ENCODE results near the gene DTNA. TPM values are rescaled to one million over a fixed set of nuclear protein-coding genes. Genes with fewer than 3 reads are reported as not detected.
A peak's percentile ranks its signal among the peaks of the same experiment; 100 is the strongest.

DTNA gene
- total RNA-seq, 2 experiments from 2014 or later: 0.33 TPM; not detected in 1

DNA sequence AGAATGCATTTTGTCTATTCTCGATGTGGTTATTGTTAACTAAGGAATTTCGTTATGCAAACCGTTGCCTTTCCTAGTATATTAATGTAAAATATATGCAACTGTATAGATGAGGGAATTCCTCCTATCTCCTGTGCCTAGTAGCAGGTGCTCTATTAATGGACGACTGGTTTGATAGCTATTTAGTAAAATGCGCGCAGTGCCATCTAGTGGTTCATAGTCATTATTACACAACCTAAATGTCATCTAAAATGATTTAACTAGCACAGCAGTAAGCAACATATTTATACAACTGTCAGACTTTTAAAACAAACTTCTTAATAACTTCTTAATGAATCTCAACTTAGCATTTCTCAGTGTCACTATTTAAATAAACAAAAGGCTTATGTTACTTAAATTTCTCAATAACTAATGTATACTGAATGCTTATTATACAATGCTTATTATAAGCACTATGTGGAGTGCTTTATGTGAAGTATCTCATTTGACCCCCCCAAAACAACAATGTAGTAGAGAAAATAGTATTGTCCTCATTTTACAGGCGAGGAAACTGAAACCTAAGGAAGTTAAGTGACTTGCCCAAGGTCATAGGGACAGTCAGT is 77.9 kb downstream of the DTNA start:
- H3K4me3 Mint-ChIP-seq: no peak overlapping the region
- H3K27me3 Mint-ChIP-seq: no peaks in the 10 kb centered on the region
- ChIA-PET POLR2A (no interaction called here), CTCF (interaction anchor here (0.6 to 4.1 kb wide), 6 partner anchors 10 to 665 kb away, joined by 3 to 34 read pairs (median 5); no protein-coding TSS in a partner anchor)
- H3K27ac Mint-ChIP-seq: no peak overlapping the region
- no peaks in the 10 kb centered on the region for H3K36me3 Mint-ChIP-seq (ENCODE audit: low read depth)
- no peaks in the 10 kb centered on the region for H3K4me1 Mint-ChIP-seq
- H3K9me3 Mint-ChIP-seq: no peaks in the 10 kb centered on the region
- peak; percentile 27 for DNase-seq

DNA sequence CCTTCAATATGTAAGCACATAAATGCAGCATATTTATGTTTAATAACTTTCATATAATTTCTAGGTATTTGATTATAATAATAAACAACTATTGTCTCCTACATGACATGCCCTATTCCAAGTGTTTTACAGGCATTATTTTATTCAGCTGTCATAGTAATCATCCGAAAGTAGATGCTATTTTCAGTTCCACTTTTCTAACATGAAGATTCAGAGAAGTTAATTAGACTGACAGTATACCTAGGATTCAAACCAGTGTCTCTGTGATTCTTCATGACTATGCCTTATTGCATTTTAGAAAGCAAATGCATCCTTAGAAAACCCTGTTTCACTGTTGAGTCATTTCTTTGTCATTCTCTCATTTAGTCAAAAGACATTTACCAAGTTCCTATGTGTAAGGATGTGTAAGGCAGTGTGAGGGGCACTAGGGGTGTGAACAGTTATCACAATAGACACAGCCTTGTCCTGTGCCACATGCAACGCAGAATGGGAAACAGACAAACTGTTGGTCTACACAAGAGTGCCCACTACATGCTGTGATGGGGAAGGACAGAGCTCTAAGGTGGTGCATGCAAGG is 79.8 kb downstream of the DTNA start:
- Mint-ChIP-seq H3K27ac (no peak overlapping the region), H3K36me3 (ENCODE audit: low read depth) (no peaks in the 10 kb centered on the region), H3K27me3 (no peaks in the 10 kb centered on the region), H3K9me3 (no peaks in the 10 kb centered on the region), H3K4me3 (no peak overlapping the region), H3K4me1 (no peaks in the 10 kb centered on the region)
- POLR2A ChIA-PET: interaction anchor here (0.7 kb wide), 1 partner anchor 22 kb away, joined by 3 read pairs; no protein-coding TSS in a partner anchor
- no peak for DNase-seq
- CTCF ChIA-PET: no interaction called here

DNA sequence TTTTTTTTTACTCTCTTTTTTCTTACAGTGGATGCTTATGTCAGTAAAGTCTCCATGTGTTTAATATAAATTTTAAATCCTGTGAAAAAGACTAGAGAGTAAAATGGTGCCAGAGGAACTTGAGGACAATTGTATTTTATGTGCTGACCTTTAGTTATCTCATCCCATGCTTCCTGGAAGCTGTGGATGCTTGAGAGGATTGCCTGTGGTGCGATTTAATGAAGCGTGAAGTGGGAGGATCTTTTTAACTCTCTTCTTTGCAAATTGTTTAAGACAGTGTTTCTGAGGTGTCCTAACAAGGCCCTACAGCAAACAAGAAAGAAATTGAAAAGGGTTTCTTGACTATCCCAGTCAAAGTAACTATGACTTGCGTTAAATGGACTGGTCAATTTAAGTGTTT is 84.2 kb downstream of the DTNA start:
- H3K9me3 Mint-ChIP-seq: no peaks in the 10 kb centered on the region
- no peaks in the 10 kb centered on the region for H3K27me3 Mint-ChIP-seq
- H3K27ac Mint-ChIP-seq: no peak overlapping the region
- POLR2A ChIA-PET: no interaction called here
- H3K4me1 Mint-ChIP-seq: no peaks in the 10 kb centered on the region
- DNase-seq: no peak
- no peak overlapping the region for H3K4me3 Mint-ChIP-seq
- CTCF ChIA-PET: no interaction called here
- no peaks in the 10 kb centered on the region for H3K36me3 Mint-ChIP-seq (ENCODE audit: low read depth)

DNA sequence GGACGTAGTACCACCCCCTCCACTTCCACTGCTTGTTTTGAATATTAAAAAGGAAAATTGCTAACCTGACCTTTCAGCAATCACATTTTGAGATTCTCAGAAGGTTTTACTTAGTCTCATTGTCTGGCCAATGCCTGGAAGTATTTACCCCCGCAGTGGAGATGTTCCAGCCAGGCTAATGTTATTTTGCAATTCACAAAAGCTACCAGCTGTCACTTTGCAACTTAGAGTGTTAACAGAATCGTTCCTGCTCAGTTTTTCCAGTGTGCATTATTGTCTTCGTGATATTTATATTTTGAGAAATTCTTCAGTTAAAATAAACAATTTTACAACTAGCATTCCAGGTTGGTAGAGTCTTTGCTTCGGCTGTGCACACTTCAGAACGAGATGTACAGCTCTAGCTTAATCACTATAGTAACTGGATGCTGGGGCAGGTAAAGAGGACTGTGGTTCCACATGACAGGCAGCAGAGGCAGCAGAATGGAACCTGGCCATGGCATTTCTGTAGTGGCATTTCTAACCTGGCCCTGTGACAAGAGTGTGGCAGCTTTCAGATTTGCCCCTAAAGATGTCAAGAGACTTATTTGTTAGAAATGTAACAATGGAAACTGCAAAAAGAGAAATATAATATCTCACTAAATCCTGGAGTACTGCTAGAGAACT is 85.1 kb downstream of the DTNA start:
- no peaks in the 10 kb centered on the region for H3K27me3 Mint-ChIP-seq
- no peaks in the 10 kb centered on the region for H3K4me1 Mint-ChIP-seq
- no peak for DNase-seq
- no peak overlapping the region for H3K4me3 Mint-ChIP-seq
- H3K27ac Mint-ChIP-seq: no peak overlapping the region
- no peaks in the 10 kb centered on the region for H3K9me3 Mint-ChIP-seq
- no peaks in the 10 kb centered on the region for H3K36me3 Mint-ChIP-seq (ENCODE audit: low read depth)
- ChIA-PET CTCF (no interaction called here), POLR2A (no interaction called here)

DNA sequence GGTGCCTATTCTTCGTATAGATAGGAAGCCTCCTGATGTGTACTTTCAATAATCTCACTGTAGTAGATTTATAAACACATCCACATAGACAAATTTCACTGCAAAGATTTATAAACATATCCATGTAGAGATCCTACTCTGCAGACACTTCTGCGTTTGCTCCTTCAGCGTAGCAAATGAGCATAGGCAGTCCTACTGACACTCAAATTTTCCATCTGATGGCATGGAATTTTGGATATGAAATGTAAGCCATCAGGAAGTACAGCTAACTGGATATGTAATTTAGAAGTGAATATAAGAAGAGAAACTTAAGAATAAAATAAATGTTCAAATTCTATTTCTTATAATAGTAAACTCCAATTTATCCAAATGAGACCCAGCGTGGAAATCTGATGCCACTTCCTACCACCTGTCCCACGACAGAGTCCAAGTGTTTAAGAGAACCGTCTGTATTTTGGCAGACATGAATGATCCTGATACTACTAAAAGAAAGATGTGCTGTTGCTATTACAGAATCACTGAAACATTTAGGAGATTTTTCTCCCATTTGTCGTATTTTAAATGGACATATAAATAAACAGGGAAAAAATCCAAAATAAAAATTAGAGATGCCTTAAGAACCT is 86.0 kb downstream of the DTNA start:
- Mint-ChIP-seq H3K4me3 (no peak overlapping the region), H3K9me3 (no peaks in the 10 kb centered on the region), H3K4me1 (no peaks in the 10 kb centered on the region), H3K27me3 (no peaks in the 10 kb centered on the region), H3K27ac (no peak overlapping the region), H3K36me3 (ENCODE audit: low read depth) (no peaks in the 10 kb centered on the region)
- no peak for DNase-seq
- ChIA-PET CTCF (no interaction called here), POLR2A (no interaction called here)

DNA sequence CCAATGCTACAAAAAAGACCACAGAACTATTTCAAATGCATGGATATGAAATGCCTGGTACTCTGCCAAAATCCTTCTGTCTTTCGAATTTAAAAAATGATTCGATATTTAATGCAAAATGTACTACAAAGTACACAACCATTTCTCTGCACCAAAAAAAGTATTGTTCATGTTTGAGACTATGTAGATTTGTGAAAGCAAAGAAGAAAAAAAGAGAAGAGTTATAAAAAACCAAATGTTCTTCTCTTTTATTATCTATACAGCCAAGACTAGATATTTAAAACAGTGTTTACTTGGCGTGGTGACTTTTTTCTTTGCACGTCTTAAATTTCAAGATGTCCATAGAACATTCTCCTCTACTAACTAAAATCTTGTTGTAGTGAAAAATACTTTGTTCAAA is 89.2 kb downstream of the DTNA start:
- H3K27ac Mint-ChIP-seq: no peak overlapping the region
- H3K4me3 Mint-ChIP-seq: no peak overlapping the region
- POLR2A ChIA-PET: no interaction called here
- no peaks in the 10 kb centered on the region for H3K4me1 Mint-ChIP-seq
- peaks cover 3% of the 10 kb centered on the region for H3K27me3 Mint-ChIP-seq
- no peaks in the 10 kb centered on the region for H3K9me3 Mint-ChIP-seq
- CTCF ChIA-PET: no interaction called here
- no peak for DNase-seq
- no peaks in the 10 kb centered on the region for H3K36me3 Mint-ChIP-seq (ENCODE audit: low read depth)

DNA sequence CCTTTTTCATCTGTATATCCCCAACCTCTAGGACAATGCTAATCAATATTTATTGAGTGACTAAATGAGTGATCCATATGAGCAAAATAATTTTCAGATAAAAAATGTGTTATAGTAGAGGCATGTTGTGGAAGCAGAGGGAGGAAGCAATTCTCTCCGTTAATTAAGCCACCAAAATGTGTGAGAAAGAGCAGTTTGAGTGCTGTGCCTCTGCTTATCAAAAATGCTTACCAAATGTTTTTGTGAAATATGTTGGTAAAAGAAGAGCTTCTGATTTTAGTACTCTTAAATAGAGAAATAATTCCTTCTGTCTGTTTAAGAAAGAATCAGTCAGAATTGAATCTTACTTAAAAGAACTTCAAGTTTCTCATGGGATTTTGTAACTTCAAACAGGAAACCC is 90.3 kb downstream of the DTNA start:
- Mint-ChIP-seq H3K27ac (no peak overlapping the region), H3K4me3 (no peak overlapping the region), H3K27me3 (peaks cover 3% of the 10 kb centered on the region), H3K36me3 (ENCODE audit: low read depth) (no peaks in the 10 kb centered on the region), H3K9me3 (no peaks in the 10 kb centered on the region), H3K4me1 (no peaks in the 10 kb centered on the region)
- DNase-seq: no peak
- CTCF ChIA-PET: no interaction called here
- POLR2A ChIA-PET: no interaction called here

DNA sequence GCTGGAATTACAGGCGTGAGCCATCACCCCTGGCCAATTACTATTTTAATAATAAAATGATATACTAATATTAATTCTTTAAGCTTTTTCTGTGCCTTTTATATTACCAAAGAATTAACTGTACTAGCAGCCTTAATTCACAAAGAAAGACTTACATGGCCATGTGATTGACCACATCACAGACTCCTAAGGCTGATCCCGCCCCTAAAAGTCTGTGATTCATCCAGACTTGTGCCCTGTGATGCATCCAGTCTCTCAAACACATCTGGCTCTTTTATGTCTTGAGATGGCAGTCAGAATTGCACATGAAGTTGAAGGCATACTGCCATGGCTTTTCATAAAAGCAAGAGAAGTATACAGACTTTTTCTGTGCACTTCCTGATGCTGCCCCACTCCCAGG is 91.7 kb downstream of the DTNA start:
- H3K27ac Mint-ChIP-seq: no peak overlapping the region
- no peak for DNase-seq
- peaks cover 5% of the 10 kb centered on the region for H3K27me3 Mint-ChIP-seq
- no peak overlapping the region for H3K4me3 Mint-ChIP-seq
- ChIA-PET POLR2A (no interaction called here), CTCF (no interaction called here)
- H3K36me3 Mint-ChIP-seq (ENCODE audit: low read depth): no peaks in the 10 kb centered on the region
- no peaks in the 10 kb centered on the region for H3K4me1 Mint-ChIP-seq
- H3K9me3 Mint-ChIP-seq: no peaks in the 10 kb centered on the region

DNA sequence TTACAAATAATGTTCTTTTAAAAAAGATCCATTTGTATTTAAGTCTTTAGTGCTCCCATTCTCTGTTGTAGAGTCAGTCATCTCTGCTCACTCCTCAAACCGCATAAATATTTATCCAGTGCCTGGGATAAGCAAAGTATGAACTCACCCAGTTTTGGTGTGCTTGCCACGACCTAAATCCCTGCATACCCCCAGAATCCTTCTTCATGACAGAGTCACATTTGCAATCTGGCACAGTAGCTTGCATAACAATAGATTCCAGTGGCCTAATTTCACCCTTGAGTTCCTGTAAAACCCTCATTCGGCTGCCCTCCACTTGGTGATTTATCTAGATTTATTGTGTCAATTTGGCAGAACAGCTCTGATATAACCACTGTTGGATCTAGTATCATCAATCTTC is 92.9 kb downstream of the DTNA start:
- CTCF ChIA-PET: no interaction called here
- Mint-ChIP-seq H3K27me3 (peaks cover 5% of the 10 kb centered on the region), H3K36me3 (ENCODE audit: low read depth) (no peaks in the 10 kb centered on the region), H3K4me3 (no peak overlapping the region), H3K27ac (no peak overlapping the region), H3K9me3 (no peaks in the 10 kb centered on the region), H3K4me1 (no peaks in the 10 kb centered on the region)
- DNase-seq: no peak
- POLR2A ChIA-PET: no interaction called here

DNA sequence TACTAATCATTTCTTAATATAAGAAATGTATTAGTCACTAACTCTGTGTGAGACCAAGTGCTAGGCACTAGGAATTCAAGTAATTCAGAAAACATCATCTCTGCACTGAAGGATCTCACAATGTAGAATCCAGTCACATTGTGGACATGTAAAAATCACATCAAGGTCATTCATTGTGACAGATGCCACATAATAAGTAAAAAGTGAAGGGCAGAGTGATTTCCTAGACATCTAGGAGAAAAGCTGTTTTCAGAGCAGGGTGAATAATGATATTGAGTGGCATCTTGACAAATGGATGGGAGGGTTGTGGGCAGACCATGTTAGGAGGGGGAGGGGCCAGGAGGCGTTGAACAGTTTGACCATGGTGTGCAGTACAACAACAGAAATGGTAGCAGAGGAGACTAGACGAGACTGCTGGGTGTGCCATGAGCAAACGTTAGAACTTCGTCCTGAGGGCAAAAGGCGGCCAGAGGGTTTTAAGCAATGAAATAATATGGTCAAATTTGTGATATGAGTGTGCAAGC is 93.8 kb downstream of the DTNA start:
- no peaks in the 10 kb centered on the region for H3K9me3 Mint-ChIP-seq
- H3K4me1 Mint-ChIP-seq: no peaks in the 10 kb centered on the region
- H3K4me3 Mint-ChIP-seq: no peak overlapping the region
- CTCF ChIA-PET: no interaction called here
- POLR2A ChIA-PET: no interaction called here
- H3K27me3 Mint-ChIP-seq: peaks cover 8% of the 10 kb centered on the region
- H3K36me3 Mint-ChIP-seq (ENCODE audit: low read depth): no peaks in the 10 kb centered on the region
- DNase-seq: no peak
- no peak overlapping the region for H3K27ac Mint-ChIP-seq

DNA sequence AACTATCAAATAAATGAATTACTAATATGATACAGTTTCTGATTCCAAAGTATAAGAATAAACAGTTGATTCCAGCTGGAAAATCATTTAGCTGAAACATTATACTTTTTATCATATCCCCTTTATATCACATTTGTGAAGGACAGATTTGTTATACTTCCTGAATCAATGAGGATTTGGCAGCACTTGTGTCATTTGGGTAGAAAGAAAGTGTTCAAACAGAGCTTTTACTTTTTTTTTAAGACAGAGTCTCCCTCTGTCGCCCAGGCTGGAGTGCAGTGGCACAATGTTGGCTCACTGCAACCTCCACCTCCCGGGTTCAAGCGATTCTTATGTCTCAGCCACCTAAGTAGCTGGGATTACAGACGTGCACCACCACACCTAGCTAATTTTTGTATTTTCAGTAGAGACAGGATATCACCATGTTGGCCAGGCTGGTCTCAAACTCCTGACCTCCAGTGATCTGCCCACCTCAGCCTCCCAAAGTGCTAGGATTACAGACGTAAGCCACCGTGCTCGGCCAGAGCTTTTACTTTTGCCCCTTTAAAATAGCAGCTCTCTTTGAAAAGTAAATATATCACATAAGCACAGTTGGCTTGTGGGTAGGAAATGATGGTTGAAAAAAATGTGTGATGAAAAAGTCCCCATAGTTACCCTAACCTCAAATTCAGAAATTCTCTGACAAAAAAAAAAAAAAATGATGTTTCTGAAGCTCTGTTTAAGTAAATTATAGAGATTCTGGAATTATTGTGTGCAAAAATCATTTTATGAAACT is 95.2 kb downstream of the DTNA start:
- no peak for DNase-seq
- CTCF ChIA-PET: no interaction called here
- Mint-ChIP-seq H3K36me3 (ENCODE audit: low read depth) (no peaks in the 10 kb centered on the region), H3K27me3 (peaks cover 8% of the 10 kb centered on the region), H3K4me1 (no peaks in the 10 kb centered on the region), H3K4me3 (no peak overlapping the region), H3K9me3 (no peaks in the 10 kb centered on the region), H3K27ac (no peak overlapping the region)
- POLR2A ChIA-PET: no interaction called here

DNA sequence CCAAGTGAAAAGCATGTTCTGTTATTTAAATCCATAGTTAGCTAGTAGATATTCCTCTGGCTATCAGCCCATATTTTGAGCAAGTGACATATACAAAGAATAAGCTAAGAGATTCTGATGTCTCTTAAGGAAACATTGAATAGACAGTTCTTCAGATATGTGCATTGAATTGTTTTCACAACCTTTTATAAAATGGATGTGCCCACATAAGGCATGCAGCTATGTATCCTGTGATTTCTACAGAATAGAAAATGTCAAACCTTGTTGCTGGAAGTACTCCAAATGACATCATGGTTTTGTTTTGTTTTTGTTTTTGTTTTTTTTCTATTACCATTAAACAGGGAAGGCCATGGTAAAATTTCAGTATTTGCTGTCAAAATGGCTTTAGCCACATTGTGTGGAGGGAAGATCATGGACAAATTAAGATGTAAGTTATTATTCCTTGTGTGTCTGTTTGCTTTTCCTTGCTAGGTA is 95.8 kb downstream of the DTNA start:
- H3K4me1 Mint-ChIP-seq: no peaks in the 10 kb centered on the region
- ChIA-PET CTCF (no interaction called here), POLR2A (no interaction called here)
- no peak overlapping the region for H3K27ac Mint-ChIP-seq
- H3K4me3 Mint-ChIP-seq: no peak overlapping the region
- peaks cover 8% of the 10 kb centered on the region for H3K27me3 Mint-ChIP-seq
- no peak for DNase-seq
- H3K36me3 Mint-ChIP-seq (ENCODE audit: low read depth): no peaks in the 10 kb centered on the region
- no peaks in the 10 kb centered on the region for H3K9me3 Mint-ChIP-seq

DNA sequence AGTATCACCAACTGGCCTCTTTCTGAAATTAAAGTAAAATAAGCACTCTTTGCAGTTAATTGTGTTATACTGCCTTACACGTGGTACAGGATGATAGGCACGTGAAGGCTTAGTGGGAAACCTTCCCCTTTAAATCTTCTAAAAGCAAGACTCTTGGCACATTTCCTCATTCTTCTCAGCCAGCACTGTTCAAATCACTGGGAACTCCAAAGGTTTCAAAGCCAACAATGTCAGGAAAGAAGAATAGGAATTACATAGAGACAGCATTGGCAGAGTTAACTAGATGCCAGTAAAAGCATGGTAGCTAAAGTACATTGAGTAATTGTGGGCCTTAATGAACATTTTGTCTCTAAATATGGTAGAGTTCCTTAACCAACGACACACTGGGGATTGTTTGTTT is 96.4 kb downstream of the DTNA start:
- CTCF ChIA-PET: no interaction called here
- no peak for DNase-seq
- H3K4me1 Mint-ChIP-seq: no peaks in the 10 kb centered on the region
- no peak overlapping the region for H3K27ac Mint-ChIP-seq
- H3K4me3 Mint-ChIP-seq: no peak overlapping the region
- peaks cover 8% of the 10 kb centered on the region for H3K27me3 Mint-ChIP-seq
- no peaks in the 10 kb centered on the region for H3K36me3 Mint-ChIP-seq (ENCODE audit: low read depth)
- POLR2A ChIA-PET: no interaction called here
- no peaks in the 10 kb centered on the region for H3K9me3 Mint-ChIP-seq

Measured in activated CD4-positive, alpha-beta memory T cell treated with anti-CD3 and anti-CD28 coated beads, Interleukin-2, amount 10 ng/mL, durations not matched to agents 7 days and 5 days (primary cell).